ENCODE measurements around the gene ATP1B3. TPM values are rescaled to one million over a fixed set of nuclear protein-coding genes. Genes with fewer than 3 reads are reported as not detected.
"Not testable (repeated sequence)": the region's sequence is repeated elsewhere in the genome, so short reads cannot be mapped to it uniquely, and the experiment has no call there.

Gene ATP1B3
- total and polyA plus RNA-seq, 4 donors = 106 to 291 (median 194) TPM

GRCh38 chr3:141914311-141914710 is 37.9 kb downstream of the ATP1B3 start:
- Histone ChIP-seq H3K9me3 (ENCODE audit: control insufficient read depth, insufficient read depth, low read length) (no peaks in the 10 kb centered on the region), H3K27me3 (ENCODE audit: control insufficient read depth, insufficient read depth, low read length) (no peaks in the 10 kb centered on the region), H3K4me3 (ENCODE audit: low read depth, low read length) (no peak overlapping the region), H3K36me3 (ENCODE audit: control insufficient read depth, insufficient read depth, low read length) (peaks cover 10% of the 10 kb centered on the region), H3K4me1 (ENCODE audit: control insufficient read depth, insufficient read depth, low read length) (no peaks in the 10 kb centered on the region), H3K27ac (ENCODE audit: low read depth, low read length) (no peak overlapping the region)
- WGBS (ENCODE audit: insufficient coverage) = 68% methylated on average over 2 of the region's 4 CpGs
- DNase-seq (ENCODE audit: low read depth in 4 of 6, low spot score in 6 of 6) = no peak

- H3K27ac ChIP-seq (ENCODE audit: low read depth, low read length) = no peak overlapping the region
- no peaks in the 10 kb centered on the region for H3K27me3 ChIP-seq (ENCODE audit: control insufficient read depth, insufficient read depth, low read length)
- H3K4me3 ChIP-seq (ENCODE audit: low read depth, low read length) = no peak overlapping the region
- no peaks in the 10 kb centered on the region for H3K4me1 ChIP-seq (ENCODE audit: control insufficient read depth, insufficient read depth, low read length)
- no peaks in the 10 kb centered on the region for H3K9me3 ChIP-seq (ENCODE audit: control insufficient read depth, insufficient read depth, low read length)
- H3K36me3 ChIP-seq (ENCODE audit: control insufficient read depth, insufficient read depth, low read length) = peaks cover 10% of the 10 kb centered on the region
- WGBS (ENCODE audit: insufficient coverage) = no CpG with 5 or more reads among the region's 5 CpGs
- peak in 1 of 6 donors; percentile 10 for DNase-seq (ENCODE audit: low read depth in 4 of 6, low spot score in 6 of 6)
These were observed 38.6 kb downstream of the ATP1B3 start for GRCh38 chr3:141915016-141915415.

- Histone ChIP-seq H3K27ac (ENCODE audit: low read depth, low read length) (no peak overlapping the region), H3K4me3 (ENCODE audit: low read depth, low read length) (no peak overlapping the region), H3K4me1 (ENCODE audit: control insufficient read depth, insufficient read depth, low read length) (no peaks in the 10 kb centered on the region), H3K36me3 (ENCODE audit: control insufficient read depth, insufficient read depth, low read length) (peaks cover 10% of the 10 kb centered on the region), H3K27me3 (ENCODE audit: control insufficient read depth, insufficient read depth, low read length) (no peaks in the 10 kb centered on the region), H3K9me3 (ENCODE audit: control insufficient read depth, insufficient read depth, low read length) (no peaks in the 10 kb centered on the region)
- WGBS (ENCODE audit: insufficient coverage) = no CpG with 5 or more reads among the region's 2 CpGs
- no peak for DNase-seq (ENCODE audit: low read depth in 4 of 6, low spot score in 6 of 6)
These were observed 39.3 kb downstream of the ATP1B3 start for GRCh38 chr3:141915766-141916165.

- H3K36me3 ChIP-seq (ENCODE audit: control insufficient read depth, insufficient read depth, low read length) = peaks cover 26% of the 10 kb centered on the region
- peak in 2 of 6 donors; percentile 4 to 40 for DNase-seq (ENCODE audit: low read depth in 4 of 6, low spot score in 6 of 6)
- WGBS (ENCODE audit: insufficient coverage) = no CpG with 5 or more reads among the region's 4 CpGs
These were observed 44.3 kb downstream of the ATP1B3 start for GRCh38 chr3:141920701-141921100.

GRCh38 chr3:141921316-141921715 is 44.9 kb downstream of the ATP1B3 start:
- 100% methylated on average over 1 of the region's 2 CpGs for WGBS (ENCODE audit: insufficient coverage)
- Histone ChIP-seq H3K27me3 (ENCODE audit: control insufficient read depth, insufficient read depth, low read length) (no peaks in the 10 kb centered on the region), H3K27ac (ENCODE audit: low read depth, low read length) (no peak overlapping the region), H3K4me1 (ENCODE audit: control insufficient read depth, insufficient read depth, low read length) (no peaks in the 10 kb centered on the region), H3K36me3 (ENCODE audit: control insufficient read depth, insufficient read depth, low read length) (peaks cover 26% of the 10 kb centered on the region), H3K4me3 (ENCODE audit: low read depth, low read length) (no peak overlapping the region), H3K9me3 (ENCODE audit: control insufficient read depth, insufficient read depth, low read length) (no peaks in the 10 kb centered on the region)
- DNase-seq (ENCODE audit: low read depth in 4 of 6, low spot score in 6 of 6) = no peak

More at GRCh38 chr3:141920701-141921100, 44.3 kb downstream of the ATP1B3 start:
- no peak overlapping the region for H3K27ac ChIP-seq (ENCODE audit: low read depth, low read length)
- no peaks in the 10 kb centered on the region for H3K9me3 ChIP-seq (ENCODE audit: control insufficient read depth, insufficient read depth, low read length)
- H3K4me3 ChIP-seq (ENCODE audit: low read depth, low read length) = no peak overlapping the region
- H3K4me1 ChIP-seq (ENCODE audit: control insufficient read depth, insufficient read depth, low read length) = no peaks in the 10 kb centered on the region
- H3K27me3 ChIP-seq (ENCODE audit: control insufficient read depth, insufficient read depth, low read length) = no peaks in the 10 kb centered on the region

- peaks cover 25% of the 10 kb centered on the region for H3K36me3 ChIP-seq (ENCODE audit: control insufficient read depth, insufficient read depth, low read length)
- DNase-seq (ENCODE audit: low read depth in 4 of 6, low spot score in 6 of 6); H3K27ac ChIP-seq (ENCODE audit: low read depth, low read length); H3K27me3 ChIP-seq (ENCODE audit: control insufficient read depth, insufficient read depth, low read length); H3K9me3 ChIP-seq (ENCODE audit: control insufficient read depth, insufficient read depth, low read length); H3K4me1 ChIP-seq (ENCODE audit: control insufficient read depth, insufficient read depth, low read length); H3K4me3 ChIP-seq (ENCODE audit: low read depth, low read length): not testable (repeated sequence)
- 97% methylated on average over 5 of the region's 5 CpGs for WGBS (ENCODE audit: insufficient coverage)
These were observed 49.2 kb downstream of the ATP1B3 start for GRCh38 chr3:141925677-141926076.

- H3K4me1 ChIP-seq (ENCODE audit: control insufficient read depth, insufficient read depth, low read length) = no peaks in the 10 kb centered on the region
- H3K27ac ChIP-seq (ENCODE audit: low read depth, low read length) = no peak overlapping the region
- no peak for DNase-seq (ENCODE audit: low read depth in 4 of 6, low spot score in 6 of 6)
- no peak overlapping the region for H3K4me3 ChIP-seq (ENCODE audit: low read depth, low read length)
- no peaks in the 10 kb centered on the region for H3K9me3 ChIP-seq (ENCODE audit: control insufficient read depth, insufficient read depth, low read length)
- WGBS (ENCODE audit: insufficient coverage) = 75% methylated on average over 4 of the region's 9 CpGs
- no peaks in the 10 kb centered on the region for H3K27me3 ChIP-seq (ENCODE audit: control insufficient read depth, insufficient read depth, low read length)
- H3K36me3 ChIP-seq (ENCODE audit: control insufficient read depth, insufficient read depth, low read length) = peaks cover 25% of the 10 kb centered on the region
These were observed 50.5 kb downstream of the ATP1B3 start for GRCh38 chr3:141926929-141927328.

GRCh38 chr3:141928631-141929270 is 52.3 kb downstream of the ATP1B3 start:
- Histone ChIP-seq H3K9me3 (ENCODE audit: control insufficient read depth, insufficient read depth, low read length) (no peaks in the 10 kb centered on the region), H3K4me3 (ENCODE audit: low read depth, low read length) (no peak overlapping the region), H3K36me3 (ENCODE audit: control insufficient read depth, insufficient read depth, low read length) (peaks cover 15% of the 10 kb centered on the region), H3K4me1 (ENCODE audit: control insufficient read depth, insufficient read depth, low read length) (no peaks in the 10 kb centered on the region), H3K27me3 (ENCODE audit: control insufficient read depth, insufficient read depth, low read length) (no peaks in the 10 kb centered on the region), H3K27ac (ENCODE audit: low read depth, low read length) (no peak overlapping the region)
- DNase-seq (ENCODE audit: low read depth in 4 of 6, low spot score in 6 of 6) = no peak
- WGBS (ENCODE audit: insufficient coverage) = 93% methylated on average over 15 of the region's 15 CpGs

- Histone ChIP-seq H3K27me3 (ENCODE audit: control insufficient read depth, insufficient read depth, low read length) (no peaks in the 10 kb centered on the region), H3K36me3 (ENCODE audit: control insufficient read depth, insufficient read depth, low read length) (peaks cover 11% of the 10 kb centered on the region), H3K9me3 (ENCODE audit: control insufficient read depth, insufficient read depth, low read length) (no peaks in the 10 kb centered on the region), H3K4me1 (ENCODE audit: control insufficient read depth, insufficient read depth, low read length) (no peaks in the 10 kb centered on the region), H3K4me3 (ENCODE audit: low read depth, low read length) (no peak overlapping the region), H3K27ac (ENCODE audit: low read depth, low read length) (no peak overlapping the region)
- no peak for DNase-seq (ENCODE audit: low read depth in 4 of 6, low spot score in 6 of 6)
- WGBS (ENCODE audit: insufficient coverage) = 91% methylated on average over 7 of the region's 7 CpGs
These were observed 53.0 kb downstream of the ATP1B3 start for GRCh38 chr3:141929341-141929995.

GRCh38 chr3:141930801-141931200 is 54.4 kb downstream of the ATP1B3 start:
- peaks cover 9% of the 10 kb centered on the region for H3K36me3 ChIP-seq (ENCODE audit: control insufficient read depth, insufficient read depth, low read length)
- no peaks in the 10 kb centered on the region for H3K4me1 ChIP-seq (ENCODE audit: control insufficient read depth, insufficient read depth, low read length)
- no peak overlapping the region for H3K27ac ChIP-seq (ENCODE audit: low read depth, low read length)
- H3K4me3 ChIP-seq (ENCODE audit: low read depth, low read length) = no peak overlapping the region
- H3K9me3 ChIP-seq (ENCODE audit: control insufficient read depth, insufficient read depth, low read length) = no peaks in the 10 kb centered on the region
- 93% methylated on average over 3 of the region's 4 CpGs for WGBS (ENCODE audit: insufficient coverage)
- DNase-seq (ENCODE audit: low read depth in 4 of 6, low spot score in 6 of 6) = no peak
- no peaks in the 10 kb centered on the region for H3K27me3 ChIP-seq (ENCODE audit: control insufficient read depth, insufficient read depth, low read length)

Measured in spinal cord (tissue), 10 donors.